Effector memory CD8-positive, alpha-beta T cell (primary cell): ENCODE measurements around the gene GTF2A2.
"Not testable (repeated sequence)": the region's sequence is repeated elsewhere in the genome, so short reads cannot be mapped to it uniquely, and the experiment has no call there.

Experiments
- ATAC-seq: fragments of 150-1000 bp; cut with Tn5 transposase; replicated peaks from 2 replicates; pipeline ENCODE4 v1.10.0; 2021; ENCODE audit warnings: mild to moderate bottlenecking, moderate library complexity
- DNase-seq, 3 experiments: peaks; one replicate each; pipeline ENCODE4 v3.0.0; 2021
- H3K27ac Mint-ChIP-seq, 2 donors: one replicate each; pipeline ENCODE4 v1.8.0; 2022; ENCODE audit warnings: mild to moderate bottlenecking in 2 of 2, mixed read lengths in 2 of 2, moderate library complexity in 2 of 2
- H3K27me3 Mint-ChIP-seq, 2 donors: one replicate each; pipeline ENCODE4 v1.8.0; 2022; ENCODE audit warnings: mixed read lengths in 2 of 2
- H3K36me3 Mint-ChIP-seq: one replicate; pipeline ENCODE4 v1.8.0; 2022; ENCODE audit warnings: mild to moderate bottlenecking, moderate library complexity, mixed read lengths; ENCODE audit not compliant: insufficient read depth
- H3K4me1 Mint-ChIP-seq, 2 donors: one replicate each; pipeline ENCODE4 v1.8.0; 2022; ENCODE audit warnings: low read depth in 2 of 2, mixed read lengths in 2 of 2
- H3K4me3 Mint-ChIP-seq, 2 donors: one replicate each; pipeline ENCODE4 v1.8.0; 2022; ENCODE audit warnings: mild to moderate bottlenecking in 2 of 2, mixed read lengths in 2 of 2, moderate library complexity in 2 of 2
- H3K9me3 Mint-ChIP-seq, 2 donors: one replicate each; pipeline ENCODE4 v1.8.0; 2022; ENCODE audit warnings: mixed read lengths in 2 of 2
- total RNA-seq, 9 experiments: gene quantifications; one replicate each; lab custom pipeline; 2026; lab: John Stamatoyannopoulos, UW

The GTF2A2 gene
- 16.0 to 66.2 (median 29.3) reads per million in 9 experiments for total RNA-seq

- DNase-seq (peak; percentile 88 to 90 (median 90)), ATAC-seq (peak; percentile 98)
- Mint-ChIP-seq H3K27me3 (no peaks in the 10 kb centered on the region), H3K4me1 (peaks cover 10 to 12% of the 10 kb centered on the region in 2 donors), H3K27ac (no peak within 1 kb of the TSS), H3K36me3 (peaks cover 17% of the 10 kb centered on the region), H3K4me3 (no peak within 1 kb of the TSS), H3K9me3 (no peaks in the 10 kb centered on the region)
Measured at GRCh38 chr15:59656897-59657634, at the start of gene GTF2A2. Gene GTF2A2, minus strand, starts transcription at chr15:59657515. Its CDS starts 5,238 bp downstream, at chr15:59652277.

- ATAC-seq: no peak
- Mint-ChIP-seq H3K4me3 (no peak overlapping the region), H3K36me3 (no peaks in the 10 kb centered on the region), H3K4me1 (no peaks in the 10 kb centered on the region), H3K27me3 (peaks cover 9 to 15% of the 10 kb centered on the region in 2 donors), H3K9me3 (no peaks in the 10 kb centered on the region), H3K27ac (no peak overlapping the region)
- no peak for DNase-seq
Measured at GRCh38 chr15:59703979-59704796, 46.9 kb upstream of the GTF2A2 start.

GRCh38 chr15:59702351-59702750 lies 45.0 kb upstream of the GTF2A2 start:
- Mint-ChIP-seq H3K4me1 (no peaks in the 10 kb centered on the region), H3K9me3 (no peaks in the 10 kb centered on the region), H3K27me3 (peaks cover 5 to 6% of the 10 kb centered on the region in 2 donors), H3K27ac (no peak overlapping the region), H3K4me3 (no peak overlapping the region), H3K36me3 (no peaks in the 10 kb centered on the region)
- ATAC-seq (no peak), DNase-seq (no peak)

- no peak overlapping the region for H3K4me3 Mint-ChIP-seq
- H3K27me3 Mint-ChIP-seq: peaks cover under 1 to 6% of the 10 kb centered on the region in 2 donors
- H3K27ac Mint-ChIP-seq: no peak overlapping the region
Measured at GRCh38 chr15:59701880-59702279, 44.6 kb upstream of the GTF2A2 start.

GRCh38 chr15:59699810-59700431 lies 42.6 kb upstream of the GTF2A2 start:
- no peaks in the 10 kb centered on the region for H3K4me1 Mint-ChIP-seq
- H3K27ac Mint-ChIP-seq: no peak overlapping the region
- H3K27me3 Mint-ChIP-seq: peaks cover 6 to 8% of the 10 kb centered on the region in 2 donors
- H3K36me3 Mint-ChIP-seq: no peaks in the 10 kb centered on the region
- no peaks in the 10 kb centered on the region for H3K9me3 Mint-ChIP-seq
- H3K4me3 Mint-ChIP-seq: no peak overlapping the region
- ATAC-seq: no peak
- no peak for DNase-seq

More at GRCh38 chr15:59701880-59702279, 44.6 kb upstream of the GTF2A2 start:
- DNase-seq: no peak
- no peaks in the 10 kb centered on the region for H3K36me3 Mint-ChIP-seq
- ATAC-seq: no peak
- no peaks in the 10 kb centered on the region for H3K4me1 Mint-ChIP-seq
- H3K9me3 Mint-ChIP-seq: no peaks in the 10 kb centered on the region

GRCh38 chr15:59698065-59698464 lies 40.8 kb upstream of the GTF2A2 start:
- H3K4me3 Mint-ChIP-seq, H3K36me3 Mint-ChIP-seq, H3K4me1 Mint-ChIP-seq, ATAC-seq, H3K9me3 Mint-ChIP-seq, H3K27me3 Mint-ChIP-seq, DNase-seq, H3K27ac Mint-ChIP-seq: not testable (repeated sequence)

GRCh38 chr15:59696332-59696731 lies 39.0 kb upstream of the GTF2A2 start:
- Mint-ChIP-seq H3K4me3 (no peak overlapping the region), H3K4me1 (no peaks in the 10 kb centered on the region), H3K27me3 (peaks cover 6 to 8% of the 10 kb centered on the region in 2 donors), H3K9me3 (no peaks in the 10 kb centered on the region), H3K27ac (no peak overlapping the region), H3K36me3 (no peaks in the 10 kb centered on the region)
- no peak for DNase-seq
- ATAC-seq: no peak

GRCh38 chr15:59694779-59695178 lies 37.5 kb upstream of the GTF2A2 start:
- Mint-ChIP-seq H3K9me3 (no peaks in the 10 kb centered on the region), H3K4me1 (peaks cover 3 to 7% of the 10 kb centered on the region in 2 donors), H3K36me3 (peaks cover 2% of the 10 kb centered on the region), H3K27me3 (peaks cover 2 to 8% of the 10 kb centered on the region in 2 donors), H3K4me3 (no peak overlapping the region), H3K27ac (no peak overlapping the region)
- ATAC-seq (no peak), DNase-seq (no peak)

GRCh38 chr15:59691194-59691805 lies 34.0 kb upstream of the GTF2A2 start:
- Mint-ChIP-seq H3K9me3 (no peaks in the 10 kb centered on the region), H3K4me1 (peaks cover 15 to 23% of the 10 kb centered on the region in 2 donors), H3K27ac (peak overlapping the region in 1 of 2 donors; percentile 90), H3K36me3 (peaks cover 18% of the 10 kb centered on the region), H3K27me3 (peaks cover 0 to 4% of the 10 kb centered on the region in 2 donors), H3K4me3 (peak overlapping the region in 1 of 2 donors; percentile 51)
- DNase-seq (peak; percentile 18 to 47 (median 39)), ATAC-seq (no peak)

GRCh38 chr15:59689626-59690236 lies 32.4 kb upstream of the GTF2A2 start:
- ATAC-seq (peak; percentile 21), DNase-seq (peak; percentile 45 to 52 (median 47))
- H3K27me3 Mint-ChIP-seq: no peaks in the 10 kb centered on the region
- no peaks in the 10 kb centered on the region for H3K9me3 Mint-ChIP-seq
- peak overlapping the region; percentile 95 to 97 for H3K4me3 Mint-ChIP-seq
- H3K4me1 Mint-ChIP-seq: peaks cover 18 to 34% of the 10 kb centered on the region in 2 donors
- peaks cover 21% of the 10 kb centered on the region for H3K36me3 Mint-ChIP-seq
- peak overlapping the region; percentile 90 to 98 for H3K27ac Mint-ChIP-seq

GRCh38 chr15:59688782-59689625 lies 31.7 kb upstream of the GTF2A2 start, which contains the start of gene BNIP2:
Gene BNIP2, minus strand, starts transcription at chr15:59689320. Its CDS starts 6,863 bp downstream, at chr15:59682457.
- no peaks in the 10 kb centered on the region for H3K27me3 Mint-ChIP-seq
- DNase-seq (peak; percentile 99 to 100 (median 99)), ATAC-seq (peak; percentile 88)
- H3K27ac Mint-ChIP-seq: peak within 1 kb of the TSS; percentile 90 to 98
- peaks cover 24% of the 10 kb centered on the region for H3K36me3 Mint-ChIP-seq
- peak within 1 kb of the TSS; percentile 95 to 97 for H3K4me3 Mint-ChIP-seq
- peaks cover 18 to 38% of the 10 kb centered on the region in 2 donors for H3K4me1 Mint-ChIP-seq
- H3K9me3 Mint-ChIP-seq: no peaks in the 10 kb centered on the region

- peak overlapping the region; percentile 90 to 98 for H3K27ac Mint-ChIP-seq
- no peaks in the 10 kb centered on the region for H3K27me3 Mint-ChIP-seq
- no peaks in the 10 kb centered on the region for H3K9me3 Mint-ChIP-seq
- peaks cover 26% of the 10 kb centered on the region for H3K36me3 Mint-ChIP-seq
- DNase-seq: peak in 2 of 3 experiments; percentile 8 to 22
- peaks cover 18 to 42% of the 10 kb centered on the region in 2 donors for H3K4me1 Mint-ChIP-seq
- ATAC-seq: peak; percentile 8
- peak overlapping the region; percentile 95 to 97 for H3K4me3 Mint-ChIP-seq
Measured at GRCh38 chr15:59688423-59688781, 31.1 kb upstream of the GTF2A2 start.
